Measurements from ENCODE around the gene TNXB.

GRCh38 chr6:32151863-32152768 lies 43.0 kb upstream of the TNXB start, which contains the start of gene PRRT1:
- TF ChIP-seq EZH2 (IDR thresholded peaks at IDR 0.05; ENCODE audit: low read length, missing control alignments), result no peak
- TF ChIP-seq, protein P1, sequence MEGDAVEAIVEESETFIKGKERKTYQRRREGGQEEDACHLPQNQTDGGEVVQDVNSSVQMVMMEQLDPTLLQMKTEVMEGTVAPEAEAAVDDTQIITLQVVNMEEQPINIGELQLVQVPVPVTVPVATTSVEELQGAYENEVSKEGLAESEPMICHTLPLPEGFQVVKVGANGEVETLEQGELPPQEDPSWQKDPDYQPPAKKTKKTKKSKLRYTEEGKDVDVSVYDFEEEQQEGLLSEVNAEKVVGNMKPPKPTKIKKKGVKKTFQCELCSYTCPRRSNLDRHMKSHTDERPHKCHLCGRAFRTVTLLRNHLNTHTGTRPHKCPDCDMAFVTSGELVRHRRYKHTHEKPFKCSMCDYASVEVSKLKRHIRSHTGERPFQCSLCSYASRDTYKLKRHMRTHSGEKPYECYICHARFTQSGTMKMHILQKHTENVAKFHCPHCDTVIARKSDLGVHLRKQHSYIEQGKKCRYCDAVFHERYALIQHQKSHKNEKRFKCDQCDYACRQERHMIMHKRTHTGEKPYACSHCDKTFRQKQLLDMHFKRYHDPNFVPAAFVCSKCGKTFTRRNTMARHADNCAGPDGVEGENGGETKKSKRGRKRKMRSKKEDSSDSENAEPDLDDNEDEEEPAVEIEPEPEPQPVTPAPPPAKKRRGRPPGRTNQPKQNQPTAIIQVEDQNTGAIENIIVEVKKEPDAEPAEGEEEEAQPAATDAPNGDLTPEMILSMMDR (conservative IDR thresholded peaks at IDR 0.05 in 1 of 2, IDR thresholded peaks at IDR 0.05 in 1 of 2; ENCODE audit: low read depth in 1 of 2, low read length in 2 of 2), result no peak
